EL (cell line): Measurements from ENCODE around the gene PAPSS1.
"Not testable (repeated sequence)": the region's sequence is repeated elsewhere in the genome, so short reads cannot be mapped to it uniquely, and the experiment has no call there.

ENCODE experiments used
- DNase-seq: peaks from one replicate; pipeline ENCODE4 v3.0.0-alpha.2; 2016

The PAPSS1 gene

GRCh38 chr4:107725281-107725859 is 5.3 kb upstream of the PAPSS1 start:
- peak; percentile 73 for DNase-seq

DNA sequence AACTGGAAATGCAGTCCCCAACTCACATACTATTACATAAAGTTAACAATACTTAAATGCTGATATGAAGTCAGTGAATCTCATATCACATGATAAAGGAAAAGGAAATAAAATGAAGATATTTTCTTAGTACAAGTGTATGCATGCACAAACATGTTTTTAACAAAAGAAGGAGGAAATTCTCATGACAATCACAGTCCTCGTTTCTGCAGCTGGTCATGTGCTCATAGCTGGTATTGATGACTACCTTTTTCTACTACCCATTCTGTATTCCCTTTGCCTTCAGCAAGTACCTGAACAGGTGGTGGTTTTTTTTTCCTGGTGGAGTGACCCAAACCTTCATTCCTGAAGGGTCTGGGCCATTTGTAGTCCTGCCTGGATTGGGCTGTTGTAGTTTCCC is 3.3 kb upstream of the PAPSS1 start:
- DNase-seq = not testable (repeated sequence)

DNA sequence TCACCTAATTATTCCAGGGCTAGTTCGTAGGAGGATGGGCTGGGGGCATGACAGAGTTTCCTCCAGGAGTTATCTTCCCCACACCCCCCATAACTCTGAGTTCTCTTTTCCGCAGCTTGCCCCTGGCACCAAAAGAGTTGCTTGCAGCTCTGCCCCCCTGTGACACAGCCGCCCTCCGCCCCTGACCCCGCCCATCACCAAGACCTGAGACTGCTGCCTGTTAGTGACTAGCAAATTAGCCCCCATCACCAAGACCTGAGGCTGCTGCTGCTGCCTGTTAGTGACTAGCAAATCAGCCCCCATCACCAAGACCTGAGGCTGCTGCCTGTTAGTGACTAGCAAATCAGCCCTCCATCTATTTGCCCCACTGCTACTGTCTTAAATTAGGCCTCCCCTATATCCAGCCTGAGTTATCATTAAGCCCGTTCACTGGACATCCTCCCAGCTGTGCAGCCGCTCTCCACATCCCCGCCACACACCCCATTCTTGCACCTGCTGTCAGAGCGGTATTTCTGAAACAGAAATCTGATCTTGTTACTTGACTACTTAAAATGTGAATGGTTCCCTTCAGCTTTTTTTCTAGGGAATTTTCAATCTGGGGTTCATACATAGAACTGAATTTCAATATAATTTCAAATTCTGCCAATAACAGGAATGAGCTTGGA is 1.5 kb upstream of the PAPSS1 start:
- no peak for DNase-seq

- peak; percentile 47 for DNase-seq
These were observed 670 bp downstream of the PAPSS1 start for GRCh38 chr4:107719207-107719921.

- DNase-seq = peak; percentile 48
These were observed 1.6 kb downstream of the PAPSS1 start for GRCh38 chr4:107718351-107718965.

DNA sequence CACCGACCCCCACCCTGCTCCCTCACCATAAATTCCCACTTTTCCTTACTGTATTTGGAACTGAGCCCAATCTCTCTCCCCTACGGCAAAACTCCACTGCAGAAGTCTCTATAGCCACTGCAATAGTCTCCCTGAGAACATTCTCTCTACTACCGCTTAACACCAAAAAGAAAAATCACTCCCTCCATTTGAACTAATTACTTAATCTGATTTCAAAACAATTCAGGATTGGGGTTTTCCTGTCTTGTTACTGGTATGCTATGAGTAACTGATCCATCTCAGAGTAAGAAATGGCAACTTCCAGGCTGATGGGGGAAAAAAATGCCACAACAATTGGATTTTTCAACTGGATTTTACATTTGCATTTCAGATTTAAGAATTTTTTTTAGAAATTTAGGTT is 5.8 kb downstream of the PAPSS1 start:
- DNase-seq = no peak

DNA sequence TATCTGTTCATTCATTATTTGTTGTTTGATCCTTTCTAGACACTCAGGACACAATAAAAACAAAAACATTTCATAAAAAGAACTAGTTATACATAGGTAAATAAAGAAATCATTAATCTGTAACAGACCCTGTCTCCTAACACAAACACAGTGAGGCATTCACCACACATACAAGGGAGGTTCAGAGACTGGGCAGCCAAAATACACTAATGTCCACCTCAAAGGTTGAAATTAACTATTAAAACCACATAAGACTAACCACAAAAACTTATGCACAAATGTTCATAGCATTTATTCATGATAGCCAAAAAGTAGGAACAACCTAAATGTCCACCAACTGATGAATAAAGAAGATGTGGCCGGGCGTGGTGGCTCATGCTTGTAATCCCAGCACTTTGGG is 7.8 kb downstream of the PAPSS1 start:
- DNase-seq = no peak

GRCh38 chr4:107711831-107712230 is 8.2 kb downstream of the PAPSS1 start:
- no peak for DNase-seq

DNA sequence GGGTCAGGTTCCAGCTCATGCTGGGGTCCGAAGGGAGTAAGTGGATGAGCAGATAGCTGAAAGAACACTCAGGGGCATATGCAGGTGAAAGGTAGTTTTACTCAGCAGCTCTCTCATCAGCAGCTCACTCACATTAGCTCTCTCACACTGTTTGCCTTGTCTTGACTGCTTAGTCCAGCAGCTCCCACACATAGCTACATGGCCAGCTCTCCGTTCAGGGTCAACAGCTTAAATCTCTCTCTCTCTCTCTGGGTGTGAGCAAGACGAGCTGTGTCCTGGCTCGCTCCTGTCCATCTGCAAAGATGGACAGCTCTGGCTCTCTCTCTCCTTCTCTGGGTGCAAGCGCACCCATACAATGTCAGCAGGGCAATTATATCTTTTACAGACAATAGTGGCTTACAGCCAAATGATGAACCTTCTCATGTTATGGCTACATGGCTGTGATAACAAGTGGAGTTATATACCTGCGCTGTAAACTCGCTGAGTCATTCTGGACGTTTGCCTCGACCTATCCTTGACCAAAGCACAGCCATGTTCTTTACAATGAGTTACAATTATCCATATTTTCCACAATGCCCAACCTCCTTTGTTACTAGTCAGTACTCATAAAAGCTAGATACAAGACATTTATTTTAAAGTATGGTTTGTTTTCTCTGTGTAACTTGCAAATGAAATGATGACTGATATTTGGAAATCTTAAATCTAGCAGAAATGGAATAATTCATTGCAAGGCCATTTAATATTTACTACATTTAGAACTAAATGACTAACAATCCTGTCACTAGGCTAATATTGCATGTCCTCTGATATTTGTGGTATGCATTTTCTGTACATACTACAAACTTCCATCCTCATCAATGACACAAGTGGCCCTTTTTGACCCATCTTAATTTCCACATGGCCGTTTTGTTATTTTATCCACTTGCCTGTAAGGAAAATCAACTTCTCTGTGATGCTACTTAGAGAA is 9.3 kb downstream of the PAPSS1 start:
- DNase-seq = no peak

DNA sequence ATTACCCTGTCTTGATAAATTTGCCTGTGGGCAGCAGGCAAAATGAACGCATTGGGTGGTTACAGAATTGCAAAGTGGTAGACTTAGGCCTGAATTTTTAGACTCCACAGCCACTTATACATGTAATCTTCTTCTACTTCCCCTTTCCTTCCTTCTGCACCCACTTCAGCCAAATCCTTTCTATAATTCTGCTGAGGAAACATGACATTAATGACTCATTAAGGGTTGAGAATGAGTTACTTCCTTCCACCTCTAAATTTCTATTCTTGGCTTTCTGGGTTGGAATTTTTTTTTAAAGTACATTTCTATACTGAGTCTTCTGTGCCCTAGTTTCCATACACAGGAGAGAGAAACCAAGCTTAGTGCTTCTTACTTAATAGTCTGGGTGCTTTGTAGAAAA is 10.1 kb downstream of the PAPSS1 start:
- peak; percentile 4 for DNase-seq

DNA sequence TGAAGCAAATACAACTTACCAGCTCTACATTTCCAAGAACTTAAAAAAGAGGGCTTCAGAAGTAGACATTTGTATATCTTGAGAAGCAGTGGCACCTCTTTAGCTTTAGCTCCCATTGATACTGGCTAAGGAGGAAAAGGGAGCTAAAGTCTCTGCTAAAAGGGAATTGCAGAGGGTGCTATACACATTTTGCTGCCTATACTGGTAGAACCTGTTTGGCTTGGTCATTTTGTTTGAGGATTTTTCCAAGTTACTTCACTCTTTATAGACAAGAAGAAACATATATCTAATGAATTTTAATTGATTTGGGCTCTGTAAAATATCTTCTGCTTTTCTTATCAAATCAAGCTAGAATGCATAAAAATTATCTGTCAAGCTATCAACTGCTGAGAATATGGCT is 11.8 kb downstream of the PAPSS1 start:
- DNase-seq = no peak

DNA sequence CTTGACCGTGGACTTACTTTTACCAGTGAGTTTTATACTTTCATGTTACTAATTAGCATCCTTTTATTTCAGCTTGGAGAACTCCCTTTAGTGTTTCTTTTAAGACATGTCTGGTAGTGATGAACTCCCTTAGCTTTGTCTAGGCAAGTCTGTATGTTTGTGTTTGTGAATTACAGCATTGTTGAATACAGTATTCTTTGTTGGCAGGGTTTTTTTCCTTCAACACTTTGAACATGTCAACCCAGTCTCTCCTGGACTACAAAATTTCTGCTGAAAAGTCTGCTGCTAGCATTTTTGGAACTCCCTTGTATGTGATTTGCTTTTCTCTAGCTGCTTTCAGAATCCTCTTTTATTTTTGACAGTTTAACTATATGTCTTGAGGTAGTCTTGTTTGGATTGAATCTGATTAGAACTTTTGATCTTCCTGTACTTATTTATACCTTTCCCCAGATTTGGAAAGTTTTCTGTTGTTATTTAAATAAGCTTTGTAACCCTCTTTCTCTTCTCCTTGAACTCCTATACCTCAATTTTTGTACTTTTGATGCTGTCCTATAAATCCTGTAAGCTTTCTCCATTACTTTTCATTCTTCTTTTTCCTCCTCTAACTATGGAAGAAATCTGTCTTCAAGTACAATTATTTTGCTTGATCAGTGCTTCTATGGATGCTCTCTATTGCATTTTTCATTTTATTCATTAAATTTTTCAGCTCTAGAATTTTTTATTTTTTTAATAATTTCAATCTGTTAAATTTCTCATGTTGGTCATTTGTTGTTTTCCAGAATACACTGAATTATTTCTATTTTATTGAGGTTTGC is 14.1 kb downstream of the PAPSS1 start:
- no peak for DNase-seq

DNA sequence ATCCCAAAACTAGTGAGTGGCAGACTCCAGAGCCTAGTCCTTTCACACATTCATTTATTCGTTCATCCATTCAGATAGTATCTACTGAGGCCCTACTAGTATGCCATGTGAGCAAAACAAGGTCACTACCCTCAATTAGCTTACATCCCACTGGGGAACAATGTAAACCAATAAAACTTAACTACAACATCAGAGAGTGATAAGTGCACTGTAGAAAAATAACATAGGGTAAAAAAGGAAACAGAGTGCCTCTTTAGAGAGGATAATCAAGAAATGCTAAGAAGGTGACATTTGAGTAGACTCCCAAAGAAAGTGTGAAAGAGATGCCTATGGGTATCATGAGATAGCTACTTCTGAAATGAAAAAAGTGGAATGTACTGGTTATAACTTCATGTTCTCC is 18.5 kb downstream of the PAPSS1 start:
- no peak for DNase-seq

DNA sequence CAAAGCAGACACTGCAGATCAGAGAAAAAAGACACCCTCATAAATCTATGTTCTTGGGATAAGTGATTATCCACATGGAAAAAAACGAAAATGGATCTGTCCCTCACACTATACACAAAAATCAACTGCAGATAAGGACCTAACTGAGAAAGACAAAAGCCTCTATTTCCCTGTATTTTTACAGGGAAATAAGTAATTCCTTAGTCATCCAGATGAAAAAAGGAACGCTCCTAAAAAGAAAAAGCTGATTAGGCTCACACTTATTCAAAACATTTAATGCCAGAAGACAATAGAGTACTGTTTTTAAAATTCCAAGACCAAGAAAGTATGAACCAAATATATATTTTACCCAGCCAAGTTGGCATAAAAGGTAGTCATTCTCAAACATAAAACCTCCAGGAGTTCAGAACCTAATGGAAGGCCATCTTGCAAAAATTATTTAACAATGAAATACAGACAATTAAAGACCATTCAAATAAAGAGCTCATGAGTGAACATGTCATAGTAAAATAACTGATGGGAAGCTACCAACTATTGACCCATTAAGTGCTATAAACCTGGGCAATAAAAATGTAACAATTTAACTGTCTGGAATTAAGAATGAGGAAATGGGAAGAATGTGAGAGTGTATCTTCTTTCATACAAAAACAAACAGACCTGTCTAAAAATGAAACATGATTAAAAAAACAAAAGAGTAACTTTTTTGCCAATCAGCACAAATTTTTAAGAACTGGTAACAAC is 20.4 kb downstream of the PAPSS1 start:
- DNase-seq = no peak

- DNase-seq = not testable (repeated sequence)
These were observed 23.8 kb downstream of the PAPSS1 start for GRCh38 chr4:107696187-107696586.

GRCh38 chr4:107693132-107693531 is 26.9 kb downstream of the PAPSS1 start:
- no peak for DNase-seq

- DNase-seq = no peak
These were observed 27.8 kb downstream of the PAPSS1 start for GRCh38 chr4:107692202-107692601.

DNA sequence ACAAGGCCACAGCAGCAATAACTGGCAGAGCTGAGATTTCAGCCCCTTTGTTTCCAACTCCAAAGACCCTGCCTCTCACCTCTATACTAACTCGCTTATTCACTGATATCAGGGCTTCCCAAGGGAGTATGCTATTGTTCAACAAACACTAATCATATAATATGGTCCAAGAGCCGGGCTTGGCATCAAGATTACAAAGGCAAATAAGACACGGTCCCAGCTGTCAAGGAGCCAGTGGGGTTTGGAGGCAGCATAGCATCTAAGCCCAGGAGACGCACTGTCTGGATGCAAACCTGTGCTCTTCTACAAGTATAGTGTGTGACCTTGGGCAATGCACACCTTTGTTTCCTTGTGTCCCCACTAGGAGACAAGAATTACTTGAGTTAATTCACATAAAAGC is 28.7 kb downstream of the PAPSS1 start:
- DNase-seq = no peak

- peak; percentile 83 for DNase-seq
These were observed 30.0 kb downstream of the PAPSS1 start for GRCh38 chr4:107689912-107690587.

DNA sequence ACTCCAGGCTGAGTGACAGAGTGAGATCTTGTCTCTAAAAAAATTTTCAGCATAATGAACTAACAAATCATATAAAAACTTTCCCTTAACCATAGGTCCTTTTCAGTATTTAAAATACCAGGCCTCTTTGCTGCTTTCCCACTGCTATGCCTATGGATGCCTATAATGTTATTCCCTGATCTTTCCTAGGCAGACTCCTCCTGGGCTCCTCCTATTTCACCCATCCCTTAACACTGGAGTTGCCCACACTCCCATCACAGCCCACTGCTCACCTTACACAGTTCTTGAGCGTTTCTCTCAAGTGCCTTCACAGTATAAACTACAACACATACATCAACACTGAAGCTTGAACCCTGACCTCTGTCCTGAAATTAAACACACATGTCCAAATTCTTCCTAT is 31.6 kb downstream of the PAPSS1 start:
- no peak for DNase-seq
